Measurements from ENCODE around the gene SCARB2.

Gene SCARB2

GRCh38 chr4:76224171-76224570, 10.5 kb upstream of the SCARB2 start:
- DNase-seq, result no peak

GRCh38 chr4:76219299-76220055, 5.9 kb upstream of the SCARB2 start:
- no peak for DNase-seq

GRCh38 chr4:76216975-76217814, 3.6 kb upstream of the SCARB2 start:
- no peak for DNase-seq

GRCh38 chr4:76216524-76216923, 2.9 kb upstream of the SCARB2 start:
- no peak for DNase-seq

- no peak for DNase-seq
Measured at GRCh38 chr4:76215077-76215476, 1.5 kb upstream of the SCARB2 start.

GRCh38 chr4:76214177-76214675, 602 bp upstream of the SCARB2 start:
- DNase-seq, result no peak

GRCh38 chr4:76212851-76213414, 691 bp downstream of the SCARB2 start:
- peak in 1 of 2 experiments; percentile 8 for DNase-seq

- no peak for DNase-seq
Measured at GRCh38 chr4:76211769-76212708, 1.6 kb downstream of the SCARB2 start.

- DNase-seq, result no peak
Measured at GRCh38 chr4:76210452-76210851, 3.2 kb downstream of the SCARB2 start.

- no peak for DNase-seq
Measured at GRCh38 chr4:76209881-76210280, 3.7 kb downstream of the SCARB2 start.

- DNase-seq, result no peak
Measured at GRCh38 chr4:76208005-76208765, 5.4 kb downstream of the SCARB2 start.

- no peak for DNase-seq
Measured at GRCh38 chr4:76207549-76207948, 6.1 kb downstream of the SCARB2 start.

- no peak for DNase-seq
Measured at GRCh38 chr4:76206222-76206942, 7.2 kb downstream of the SCARB2 start.

- DNase-seq, result no peak
Measured at GRCh38 chr4:76205476-76205875, 8.1 kb downstream of the SCARB2 start.

- no peak for DNase-seq
Measured at GRCh38 chr4:76204936-76205335, 8.7 kb downstream of the SCARB2 start.

- no peak for DNase-seq
Measured at GRCh38 chr4:76203541-76203940, 10.1 kb downstream of the SCARB2 start.

- DNase-seq, result no peak
Measured at GRCh38 chr4:76201276-76201675, 12.3 kb downstream of the SCARB2 start.

- DNase-seq, result no peak
Measured at GRCh38 chr4:76200771-76201231, 12.8 kb downstream of the SCARB2 start.

- no peak for DNase-seq
Measured at GRCh38 chr4:76199664-76200211, 13.9 kb downstream of the SCARB2 start.

GRCh38 chr4:76198411-76199237, 15.0 kb downstream of the SCARB2 start:
- DNase-seq, result no peak

Data from activated CD4-positive, alpha-beta T cell treated with anti-CD3 and anti-CD28 coated beads, Interleukin-2, amount 50 U/mL, for 4 hours (primary cell).